ENCODE data around the gene DPPA5. TPM values are rescaled to one million over a fixed set of nuclear protein-coding genes. Genes with fewer than 3 reads are reported as not detected.

Gene DPPA5
- total and polyA plus RNA-seq, 9 of the 15 experiments (the other 6 are each of a cell fraction or from before 2014, with no cell fraction given), result not detected

DNA sequence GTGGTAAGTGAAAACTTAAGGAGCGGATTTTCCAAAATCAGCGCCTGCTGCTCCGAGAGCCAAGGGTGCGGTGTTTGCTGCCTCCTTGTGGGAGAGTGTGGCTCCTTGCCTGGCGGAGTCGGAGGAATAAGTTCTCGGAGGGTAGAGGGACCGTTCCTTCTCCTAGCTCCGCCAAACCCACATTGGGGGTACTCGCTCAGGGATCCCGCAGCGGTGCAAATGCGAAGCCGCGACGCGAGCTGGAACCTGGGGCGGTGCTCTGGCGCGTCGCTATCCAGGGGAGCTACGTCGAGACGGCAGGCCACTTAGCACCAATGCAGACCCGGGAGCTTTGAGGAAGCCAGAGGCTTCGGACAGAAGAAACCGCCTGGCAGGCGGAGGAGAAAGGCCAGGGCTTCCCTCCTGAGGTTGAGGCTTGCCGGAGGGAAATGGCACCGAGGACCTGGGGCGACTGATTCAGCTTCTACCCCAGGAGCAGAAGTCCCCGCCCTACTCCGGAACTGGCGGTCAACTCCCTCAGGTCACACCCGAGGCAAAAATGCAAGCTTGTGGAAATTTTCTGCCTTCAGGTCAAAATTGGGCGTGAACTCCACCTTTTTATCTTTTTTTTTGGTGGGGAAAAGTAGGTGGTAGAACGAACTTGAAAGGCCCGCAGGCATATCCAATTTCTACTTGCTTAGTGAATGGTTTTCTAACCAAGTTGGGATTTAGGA, 34.9 kb upstream of the DPPA5 start (continued):
- TF ChIP-seq, protein P1, sequence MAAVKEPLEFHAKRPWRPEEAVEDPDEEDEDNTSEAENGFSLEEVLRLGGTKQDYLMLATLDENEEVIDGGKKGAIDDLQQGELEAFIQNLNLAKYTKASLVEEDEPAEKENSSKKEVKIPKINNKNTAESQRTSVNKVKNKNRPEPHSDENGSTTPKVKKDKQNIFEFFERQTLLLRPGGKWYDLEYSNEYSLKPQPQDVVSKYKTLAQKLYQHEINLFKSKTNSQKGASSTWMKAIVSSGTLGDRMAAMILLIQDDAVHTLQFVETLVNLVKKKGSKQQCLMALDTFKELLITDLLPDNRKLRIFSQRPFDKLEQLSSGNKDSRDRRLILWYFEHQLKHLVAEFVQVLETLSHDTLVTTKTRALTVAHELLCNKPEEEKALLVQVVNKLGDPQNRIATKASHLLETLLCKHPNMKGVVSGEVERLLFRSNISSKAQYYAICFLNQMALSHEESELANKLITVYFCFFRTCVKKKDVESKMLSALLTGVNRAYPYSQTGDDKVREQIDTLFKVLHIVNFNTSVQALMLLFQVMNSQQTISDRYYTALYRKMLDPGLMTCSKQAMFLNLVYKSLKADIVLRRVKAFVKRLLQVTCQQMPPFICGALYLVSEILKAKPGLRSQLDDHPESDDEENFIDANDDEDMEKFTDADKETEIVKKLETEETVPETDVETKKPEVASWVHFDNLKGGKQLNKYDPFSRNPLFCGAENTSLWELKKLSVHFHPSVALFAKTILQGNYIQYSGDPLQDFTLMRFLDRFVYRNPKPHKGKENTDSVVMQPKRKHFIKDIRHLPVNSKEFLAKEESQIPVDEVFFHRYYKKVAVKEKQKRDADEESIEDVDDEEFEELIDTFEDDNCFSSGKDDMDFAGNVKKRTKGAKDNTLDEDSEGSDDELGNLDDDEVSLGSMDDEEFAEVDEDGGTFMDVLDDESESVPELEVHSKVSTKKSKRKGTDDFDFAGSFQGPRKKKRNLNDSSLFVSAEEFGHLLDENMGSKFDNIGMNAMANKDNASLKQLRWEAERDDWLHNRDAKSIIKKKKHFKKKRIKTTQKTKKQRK (IDR thresholded peaks at IDR 0.05; ENCODE audit: borderline replicate concordance, low read depth, low read length), result no peak
- peak; percentile 93 for TF ChIP-seq POLR2H (tag; IDR thresholded peaks at IDR 0.05; ENCODE audit: low read depth)
- no peak for TF ChIP-seq DLX4 (CRISPR knock-in tag; IDR thresholded peaks at IDR 0.05)
- TF ChIP-seq HOXB6 (CRISPR knock-in tag; IDR thresholded peaks at IDR 0.05; ENCODE audit: borderline replicate concordance), result no peak
- no peak for TF ChIP-seq CAMTA2 (CRISPR knock-in tag; conservative IDR thresholded peaks at IDR 0.05)
- TF ChIP-seq FOXA1 (IDR thresholded peaks at IDR 0.05; ENCODE audit: borderline replicate concordance), result no peak
- no peak for TF ChIP-seq NFIX (CRISPR knock-in tag; IDR thresholded peaks at IDR 0.05; ENCODE audit: low read depth)
- TF ChIP-seq, protein P2, sequence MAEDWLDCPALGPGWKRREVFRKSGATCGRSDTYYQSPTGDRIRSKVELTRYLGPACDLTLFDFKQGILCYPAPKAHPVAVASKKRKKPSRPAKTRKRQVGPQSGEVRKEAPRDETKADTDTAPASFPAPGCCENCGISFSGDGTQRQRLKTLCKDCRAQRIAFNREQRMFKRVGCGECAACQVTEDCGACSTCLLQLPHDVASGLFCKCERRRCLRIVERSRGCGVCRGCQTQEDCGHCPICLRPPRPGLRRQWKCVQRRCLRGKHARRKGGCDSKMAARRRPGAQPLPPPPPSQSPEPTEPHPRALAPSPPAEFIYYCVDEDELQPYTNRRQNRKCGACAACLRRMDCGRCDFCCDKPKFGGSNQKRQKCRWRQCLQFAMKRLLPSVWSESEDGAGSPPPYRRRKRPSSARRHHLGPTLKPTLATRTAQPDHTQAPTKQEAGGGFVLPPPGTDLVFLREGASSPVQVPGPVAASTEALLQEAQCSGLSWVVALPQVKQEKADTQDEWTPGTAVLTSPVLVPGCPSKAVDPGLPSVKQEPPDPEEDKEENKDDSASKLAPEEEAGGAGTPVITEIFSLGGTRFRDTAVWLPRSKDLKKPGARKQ (CRISPR knock-in tag; IDR thresholded peaks at IDR 0.05), result no peak
- no peak for TF ChIP-seq SMARCB1 (IDR thresholded peaks at IDR 0.05; ENCODE audit: insufficient read length, low read depth)
- peak; percentile 7; the same call in 1 of the 2 replicates for TF ChIP-seq RB1 (IDR thresholded peaks at IDR 0.05; ENCODE audit: low read depth)
- no peak for TF ChIP-seq FOXJ3 (CRISPR knock-in tag; IDR thresholded peaks at IDR 0.05)
- no peak for TF ChIP-seq ZSCAN32 (CRISPR knock-in tag; IDR thresholded peaks at IDR 0.05)
- TF ChIP-seq TGIF2 (CRISPR knock-in tag; IDR thresholded peaks at IDR 0.05), result no peak
- TF ChIP-seq ZNF282 (CRISPR knock-in tag; IDR thresholded peaks at IDR 0.05), result no peak
- TF ChIP-seq MAFG (tag; conservative IDR thresholded peaks at IDR 0.05), result peak; percentile 94
- TF ChIP-seq, protein P3, sequence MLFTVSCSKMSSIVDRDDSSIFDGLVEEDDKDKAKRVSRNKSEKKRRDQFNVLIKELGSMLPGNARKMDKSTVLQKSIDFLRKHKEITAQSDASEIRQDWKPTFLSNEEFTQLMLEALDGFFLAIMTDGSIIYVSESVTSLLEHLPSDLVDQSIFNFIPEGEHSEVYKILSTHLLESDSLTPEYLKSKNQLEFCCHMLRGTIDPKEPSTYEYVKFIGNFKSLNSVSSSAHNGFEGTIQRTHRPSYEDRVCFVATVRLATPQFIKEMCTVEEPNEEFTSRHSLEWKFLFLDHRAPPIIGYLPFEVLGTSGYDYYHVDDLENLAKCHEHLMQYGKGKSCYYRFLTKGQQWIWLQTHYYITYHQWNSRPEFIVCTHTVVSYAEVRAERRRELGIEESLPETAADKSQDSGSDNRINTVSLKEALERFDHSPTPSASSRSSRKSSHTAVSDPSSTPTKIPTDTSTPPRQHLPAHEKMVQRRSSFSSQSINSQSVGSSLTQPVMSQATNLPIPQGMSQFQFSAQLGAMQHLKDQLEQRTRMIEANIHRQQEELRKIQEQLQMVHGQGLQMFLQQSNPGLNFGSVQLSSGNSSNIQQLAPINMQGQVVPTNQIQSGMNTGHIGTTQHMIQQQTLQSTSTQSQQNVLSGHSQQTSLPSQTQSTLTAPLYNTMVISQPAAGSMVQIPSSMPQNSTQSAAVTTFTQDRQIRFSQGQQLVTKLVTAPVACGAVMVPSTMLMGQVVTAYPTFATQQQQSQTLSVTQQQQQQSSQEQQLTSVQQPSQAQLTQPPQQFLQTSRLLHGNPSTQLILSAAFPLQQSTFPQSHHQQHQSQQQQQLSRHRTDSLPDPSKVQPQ (CRISPR knock-in tag; IDR thresholded peaks at IDR 0.05; ENCODE audit: borderline replicate concordance), result no peak
- no peak for TF ChIP-seq SMARCA5 (IDR thresholded peaks at IDR 0.05)
- TF ChIP-seq HNRNPK (IDR thresholded peaks at IDR 0.05; ENCODE audit: low read depth, low read length, poor library complexity, severe bottlenecking), result no peak
- 0 out of 4 replicates have a peak, but pooled peaks of 1 of the 2 experiments have one; percentile 66 for TF ChIP-seq TEAD1 (CRISPR knock-in tag; IDR thresholded peaks at IDR 0.05)
- no peak for TF ChIP-seq NFE2L1 (tag; IDR thresholded peaks at IDR 0.05; ENCODE audit: borderline replicate concordance, low read depth)

Measured in K562 (cell line).